ENCODE measurements around the gene TRPM4.
A peak's percentile ranks its signal among the peaks of the same experiment; 100 is the strongest.

The TRPM4 gene

DNA sequence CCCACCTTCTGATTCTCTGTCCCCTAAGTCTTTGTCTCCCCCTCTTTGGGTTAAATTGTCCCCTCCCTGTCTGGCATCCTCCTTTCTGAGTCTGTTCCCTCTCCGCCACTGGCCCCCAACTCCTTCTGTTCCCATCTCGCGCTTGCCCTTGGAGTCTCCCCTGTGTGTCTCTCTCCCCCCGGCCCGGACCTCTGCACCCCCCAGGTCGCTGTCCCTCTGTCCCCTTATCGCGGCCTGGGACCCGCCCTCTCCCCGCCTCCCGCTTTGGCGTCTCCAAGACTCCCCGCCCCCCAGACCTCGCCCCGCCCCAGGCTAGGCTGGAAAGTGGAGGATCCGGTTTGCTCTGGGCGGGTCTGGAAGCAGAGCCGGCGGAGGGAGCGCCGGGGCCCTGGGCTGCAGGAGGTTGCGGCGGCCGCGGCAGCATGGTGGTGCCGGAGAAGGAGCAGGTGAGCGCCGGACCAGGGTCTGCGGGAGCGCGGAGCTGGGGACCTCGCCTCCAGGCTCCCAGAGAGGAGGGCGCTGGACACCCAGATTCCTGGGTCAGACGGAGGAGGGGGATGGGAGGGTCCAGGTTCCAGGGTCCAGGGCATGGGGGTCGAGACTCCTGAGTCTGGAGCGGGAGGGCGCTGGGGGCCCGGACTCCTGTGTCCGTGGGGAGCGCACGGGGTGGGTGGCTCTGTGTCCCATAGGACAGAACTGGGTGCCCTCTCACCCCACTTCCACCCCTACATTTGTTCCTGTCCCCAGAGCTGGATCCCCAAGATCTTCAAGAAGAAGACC is at the start of gene TRPM4:
TRPM4 (plus strand) TSS at position 348 of the 780 bp plus-strand sequence; CDS start at position 423, 75 bp downstream.
- peak within 1 kb of the TSS; percentile 4 for H3K4me3 Mint-ChIP-seq

DNA sequence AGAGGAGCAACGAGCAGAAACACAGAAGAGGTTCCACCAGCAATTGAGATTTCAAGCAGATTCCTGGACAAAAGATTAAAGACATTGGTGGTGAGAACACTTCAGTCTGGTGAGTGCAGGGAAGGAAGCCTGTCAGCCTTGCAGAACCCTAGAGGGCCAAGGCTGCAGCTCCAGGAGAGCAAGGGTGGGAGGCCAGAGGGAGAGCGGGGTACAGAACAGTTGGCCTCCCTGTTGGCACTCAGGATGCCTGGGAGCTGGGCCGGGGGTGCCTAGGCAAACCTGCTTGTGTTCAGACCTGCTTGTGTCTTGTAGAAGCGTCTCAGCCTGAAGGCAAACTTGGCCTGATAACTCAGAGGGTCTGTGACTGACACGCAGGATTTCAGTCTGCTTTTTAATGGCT is 48.5 kb upstream of the TRPM4 start:
- Mint-ChIP-seq H3K9me3 (no peaks in the 10 kb centered on the region), H3K36me3 (ENCODE audit: low read depth) (peaks cover 36% of the 10 kb centered on the region), H3K27ac (no peak overlapping the region), H3K27me3 (no peaks in the 10 kb centered on the region), H3K4me1 (ENCODE audit: low read depth) (peaks cover 9% of the 10 kb centered on the region), H3K4me3 (no peak overlapping the region)

More for the DNA sequence above, at the start of gene TRPM4:
- Mint-ChIP-seq H3K27ac (no peak within 1 kb of the TSS), H3K36me3 (ENCODE audit: low read depth) (no peaks in the 10 kb centered on the region), H3K4me1 (ENCODE audit: low read depth) (peaks cover 5% of the 10 kb centered on the region), H3K9me3 (no peaks in the 10 kb centered on the region), H3K27me3 (peaks cover 60% of the 10 kb centered on the region)

DNA sequence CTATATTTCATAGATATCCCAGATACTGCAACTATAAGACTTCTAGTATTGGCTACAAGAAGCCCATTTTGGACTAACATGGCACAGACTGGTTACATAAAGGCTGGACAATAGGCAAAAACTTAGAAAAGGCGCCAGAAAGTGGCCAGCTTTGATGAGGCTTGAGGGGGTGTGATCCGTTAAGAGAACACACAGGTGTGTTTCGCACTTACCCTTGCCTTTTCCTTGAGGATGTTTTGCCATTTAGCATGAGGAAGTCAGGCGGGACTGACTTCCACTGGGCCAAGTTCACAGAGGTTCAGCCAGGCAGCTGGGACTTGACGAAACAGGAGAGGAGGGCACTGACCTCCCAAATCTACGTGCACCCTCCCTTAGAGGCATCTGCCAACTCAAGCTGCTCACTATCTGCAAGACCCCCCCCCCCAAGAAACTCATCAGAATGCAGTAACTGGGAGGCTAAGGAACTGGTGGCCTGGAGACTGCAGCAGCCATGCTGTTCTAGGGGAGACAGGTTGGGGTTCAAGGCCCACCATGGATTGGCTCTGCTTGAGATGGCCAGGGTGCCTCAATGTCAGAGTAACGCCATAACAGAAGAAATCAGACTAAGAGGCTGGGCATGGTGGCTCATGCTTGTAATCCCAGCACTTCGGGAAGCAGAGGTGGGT is 47.9 kb upstream of the TRPM4 start:
- Mint-ChIP-seq H3K9me3 (no peaks in the 10 kb centered on the region), H3K36me3 (ENCODE audit: low read depth) (peaks cover 34% of the 10 kb centered on the region), H3K4me1 (ENCODE audit: low read depth) (peaks cover 9% of the 10 kb centered on the region), H3K27me3 (no peaks in the 10 kb centered on the region), H3K27ac (no peak overlapping the region), H3K4me3 (no peak overlapping the region)

DNA sequence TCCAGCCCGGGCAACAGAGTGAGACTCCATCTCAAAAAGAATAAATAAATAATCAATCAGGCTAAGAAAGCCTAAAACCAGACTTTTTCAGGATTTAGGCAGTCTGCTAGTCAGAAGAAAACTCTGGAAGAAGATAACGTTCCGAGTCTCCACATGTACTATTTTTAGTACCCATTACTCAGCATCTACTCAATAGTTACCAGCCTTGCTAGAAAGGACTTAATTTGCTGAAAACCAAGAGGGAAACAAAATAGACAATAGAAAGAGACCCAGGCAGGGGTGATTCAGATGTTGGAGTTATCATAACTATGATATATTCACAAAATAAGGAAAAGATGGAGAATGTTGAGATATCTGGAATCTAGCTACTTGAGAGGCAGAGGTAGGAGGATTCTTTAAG is 47.0 kb upstream of the TRPM4 start:
- Mint-ChIP-seq H3K36me3 (ENCODE audit: low read depth) (peaks cover 28% of the 10 kb centered on the region), H3K4me1 (ENCODE audit: low read depth) (peaks cover 13% of the 10 kb centered on the region)

DNA sequence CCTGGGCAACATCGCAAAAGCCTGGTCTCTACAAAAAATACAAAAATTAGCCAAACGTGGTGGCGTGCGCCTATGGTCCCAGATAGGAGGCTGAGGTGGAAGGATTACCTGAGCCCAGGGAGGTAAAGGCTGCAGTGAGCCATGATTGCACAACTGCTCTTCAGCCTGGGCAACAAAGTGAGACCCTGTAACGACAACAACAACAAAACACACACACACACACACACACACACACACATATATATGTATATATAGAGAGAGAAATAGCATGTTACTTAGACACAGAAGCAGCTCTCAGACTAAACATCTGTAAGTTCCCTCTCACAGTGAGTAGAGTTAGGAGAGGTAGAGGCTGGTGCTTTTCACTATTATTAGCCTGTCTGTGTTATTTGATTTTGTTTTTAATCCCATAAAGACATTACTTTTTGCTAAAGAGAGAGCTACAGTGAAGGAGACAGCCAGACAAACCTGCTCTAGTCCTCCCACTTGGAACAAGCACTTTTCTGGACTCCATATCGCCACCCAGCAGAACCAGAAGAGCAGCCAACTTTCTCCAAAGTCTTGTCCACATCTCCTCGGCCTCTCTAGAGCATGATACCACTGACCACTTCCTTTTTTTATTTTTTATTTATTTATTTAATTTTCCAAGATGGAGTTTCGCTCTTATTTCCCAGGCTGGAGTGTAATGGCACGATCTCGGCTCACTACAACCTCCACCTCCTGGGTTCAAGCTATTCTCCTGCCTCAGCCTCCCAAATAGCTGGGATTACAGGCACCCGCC is 46.2 kb upstream of the TRPM4 start:
- peaks cover 13% of the 10 kb centered on the region for H3K4me1 Mint-ChIP-seq (ENCODE audit: low read depth)
- no peak overlapping the region for H3K27ac Mint-ChIP-seq
- peaks cover 24% of the 10 kb centered on the region for H3K36me3 Mint-ChIP-seq (ENCODE audit: low read depth)
- no peaks in the 10 kb centered on the region for H3K27me3 Mint-ChIP-seq
- no peak overlapping the region for H3K4me3 Mint-ChIP-seq
- H3K9me3 Mint-ChIP-seq, result no peaks in the 10 kb centered on the region

More for the DNA sequence above, 47.0 kb upstream of the TRPM4 start:
- Mint-ChIP-seq H3K9me3 (no peaks in the 10 kb centered on the region), H3K27me3 (no peaks in the 10 kb centered on the region), H3K27ac (no peak overlapping the region), H3K4me3 (no peak overlapping the region)

DNA sequence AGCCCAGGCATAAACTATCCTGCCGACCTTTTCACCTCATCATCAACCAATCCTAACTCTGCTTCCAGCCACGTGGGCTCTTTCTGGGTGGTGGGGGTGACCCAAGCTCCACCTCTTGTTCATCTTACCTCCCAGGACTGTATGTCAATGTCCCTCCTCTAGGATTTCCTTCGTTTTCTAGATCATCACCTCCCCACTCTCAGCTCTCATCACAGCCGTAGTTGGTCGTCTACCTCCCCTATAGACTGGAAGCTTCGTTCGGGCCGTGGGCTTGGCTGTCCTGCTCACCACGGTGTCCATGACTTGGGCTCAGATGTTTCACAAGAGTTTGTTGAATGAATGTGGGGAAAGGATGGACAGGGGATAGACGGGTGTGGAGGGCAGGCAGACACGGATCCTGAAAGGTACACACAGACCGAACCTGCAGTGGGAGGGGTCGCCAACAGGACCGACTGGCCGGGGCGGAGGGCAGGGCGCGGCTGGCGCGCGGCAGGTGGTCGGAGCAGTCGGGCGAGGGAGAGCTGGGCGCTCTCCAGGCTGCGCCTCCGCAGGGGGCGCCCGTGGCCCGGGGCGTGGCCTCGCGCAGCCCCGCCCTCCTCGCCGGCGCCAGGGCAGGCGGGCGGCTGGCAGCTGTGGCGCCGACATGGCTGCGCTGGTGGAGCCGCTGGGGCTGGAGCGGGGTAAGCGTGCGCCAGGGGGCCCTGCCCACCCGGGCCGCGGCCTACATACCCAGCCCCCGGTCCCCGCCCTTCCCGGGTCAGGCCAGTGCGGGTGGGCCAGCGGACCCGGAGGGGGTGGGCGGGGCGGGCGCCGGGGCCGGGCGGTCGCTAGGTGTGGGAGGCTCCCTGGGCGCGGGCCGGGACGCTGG is 43.6 kb upstream of the TRPM4 start, which contains the start of gene LIN7B:
LIN7B (plus strand) TSS at position 609 of the 868 bp plus-strand sequence; CDS start at position 644, 35 bp downstream.
- Mint-ChIP-seq H3K36me3 (ENCODE audit: low read depth) (peaks cover 6% of the 10 kb centered on the region), H3K4me1 (ENCODE audit: low read depth) (peaks cover 29% of the 10 kb centered on the region), H3K27me3 (no peaks in the 10 kb centered on the region), H3K9me3 (no peaks in the 10 kb centered on the region), H3K4me3 (peak within 1 kb of the TSS; percentile 80), H3K27ac (no peak within 1 kb of the TSS)

DNA sequence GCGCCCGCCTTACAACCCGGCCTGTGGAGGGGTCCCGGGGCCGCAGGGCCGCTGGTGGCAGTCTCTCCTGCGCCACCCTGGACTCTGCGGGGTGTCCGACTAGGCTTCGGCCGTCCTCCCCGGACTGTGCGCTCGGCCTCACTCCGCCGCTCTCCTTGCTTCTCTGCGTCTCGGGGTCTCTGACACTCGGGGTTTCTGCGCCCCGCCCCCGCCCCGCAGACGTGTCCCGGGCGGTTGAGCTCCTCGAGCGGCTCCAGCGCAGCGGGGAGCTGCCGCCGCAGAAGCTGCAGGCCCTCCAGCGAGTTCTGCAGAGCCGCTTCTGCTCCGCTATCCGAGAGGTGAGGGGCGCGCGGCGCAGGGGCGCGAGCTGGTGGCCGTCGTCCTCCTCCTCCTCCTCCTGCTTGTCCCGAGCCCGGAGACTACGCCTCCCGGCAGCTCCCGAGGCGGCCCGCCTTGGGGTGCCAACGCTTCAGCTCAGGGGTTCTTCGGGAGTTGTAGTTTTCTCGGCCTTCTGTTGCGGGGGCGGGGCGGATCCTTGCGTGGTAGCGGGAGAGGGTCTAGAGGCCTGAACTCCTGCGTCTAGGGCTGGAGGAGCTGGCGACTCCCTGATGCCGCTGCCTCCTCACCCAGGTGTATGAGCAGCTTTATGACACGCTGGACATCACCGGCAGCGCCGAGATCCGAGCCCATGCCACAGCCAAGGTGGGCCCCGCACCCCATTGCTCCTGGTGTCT is 42.8 kb upstream of the TRPM4 start:
- no peak overlapping the region for H3K27ac Mint-ChIP-seq
- no peaks in the 10 kb centered on the region for H3K36me3 Mint-ChIP-seq (ENCODE audit: low read depth)
- H3K27me3 Mint-ChIP-seq, result no peaks in the 10 kb centered on the region
- H3K9me3 Mint-ChIP-seq, result no peaks in the 10 kb centered on the region
- H3K4me3 Mint-ChIP-seq, result peak overlapping the region; percentile 80
- peaks cover 29% of the 10 kb centered on the region for H3K4me1 Mint-ChIP-seq (ENCODE audit: low read depth)

DNA sequence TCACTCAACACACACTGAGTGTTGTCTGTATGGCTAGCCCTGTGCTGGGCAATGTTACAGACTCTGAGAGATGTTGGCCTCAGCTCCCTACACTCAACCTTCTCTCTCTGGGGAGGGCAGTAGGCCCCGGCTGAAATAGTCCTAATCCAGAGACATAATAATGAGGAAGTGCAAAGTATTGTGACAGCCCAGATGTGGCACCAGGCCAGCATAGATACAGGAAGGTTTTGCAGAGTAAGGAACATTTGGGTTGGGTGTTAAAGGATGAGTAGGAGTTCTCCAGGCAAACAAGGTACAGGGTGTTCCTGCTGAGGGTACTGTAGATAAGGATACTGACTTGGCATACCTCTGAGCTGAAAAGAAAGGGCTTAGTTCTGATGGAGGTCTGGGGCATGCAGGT is 41.0 kb upstream of the TRPM4 start:
- Mint-ChIP-seq H3K27me3 (peaks cover 9% of the 10 kb centered on the region), H3K4me3 (no peak overlapping the region), H3K36me3 (ENCODE audit: low read depth) (no peaks in the 10 kb centered on the region), H3K27ac (no peak overlapping the region), H3K9me3 (no peaks in the 10 kb centered on the region), H3K4me1 (ENCODE audit: low read depth) (peaks cover 37% of the 10 kb centered on the region)

DNA sequence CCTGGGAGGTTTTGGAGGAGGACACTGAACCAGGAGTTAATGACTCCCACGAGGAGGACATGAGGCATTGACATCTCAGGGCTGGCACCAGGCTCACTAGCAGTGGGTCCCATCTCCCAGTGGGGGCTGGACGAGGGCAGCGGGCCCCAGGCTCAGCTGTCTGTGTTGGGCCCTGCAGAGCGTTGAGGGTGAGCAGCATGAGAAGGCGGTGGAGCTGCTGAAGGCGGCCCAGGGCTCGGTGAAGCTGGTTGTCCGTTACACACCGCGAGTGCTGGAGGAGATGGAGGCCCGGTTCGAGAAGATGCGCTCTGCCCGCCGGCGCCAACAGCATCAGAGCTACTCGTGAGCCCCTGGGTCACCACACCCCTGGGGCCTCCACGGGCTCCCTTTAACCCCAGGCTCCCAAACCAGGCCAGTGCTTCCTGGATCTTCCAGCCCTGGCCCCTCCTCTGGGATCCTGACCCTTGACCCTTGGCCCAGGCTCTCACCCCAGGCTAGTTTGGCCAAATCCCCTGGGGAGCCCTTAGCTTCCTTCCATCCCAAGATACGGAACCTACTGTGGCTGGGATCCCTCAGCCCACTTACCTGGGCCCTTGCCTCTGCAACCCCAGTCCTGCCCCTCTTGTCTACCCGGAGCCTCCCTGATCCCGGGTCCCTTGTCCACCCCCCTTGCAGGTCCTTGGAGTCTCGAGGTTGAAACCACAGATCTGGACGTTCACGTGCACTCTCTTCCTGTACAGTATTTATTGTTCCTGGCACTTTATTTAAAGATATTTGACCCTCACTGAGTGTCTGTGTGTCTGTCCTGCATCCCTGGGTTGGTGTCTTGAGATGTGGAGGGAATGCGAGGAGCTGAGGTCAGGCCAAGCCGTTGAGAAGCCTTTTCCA is 39.7 kb upstream of the TRPM4 start:
- Mint-ChIP-seq H3K36me3 (ENCODE audit: low read depth) (no peaks in the 10 kb centered on the region), H3K27ac (peak overlapping the region; percentile 85), H3K4me1 (ENCODE audit: low read depth) (peaks cover 37% of the 10 kb centered on the region), H3K4me3 (peak overlapping the region; percentile 87), H3K9me3 (no peaks in the 10 kb centered on the region), H3K27me3 (peaks cover 9% of the 10 kb centered on the region)

DNA sequence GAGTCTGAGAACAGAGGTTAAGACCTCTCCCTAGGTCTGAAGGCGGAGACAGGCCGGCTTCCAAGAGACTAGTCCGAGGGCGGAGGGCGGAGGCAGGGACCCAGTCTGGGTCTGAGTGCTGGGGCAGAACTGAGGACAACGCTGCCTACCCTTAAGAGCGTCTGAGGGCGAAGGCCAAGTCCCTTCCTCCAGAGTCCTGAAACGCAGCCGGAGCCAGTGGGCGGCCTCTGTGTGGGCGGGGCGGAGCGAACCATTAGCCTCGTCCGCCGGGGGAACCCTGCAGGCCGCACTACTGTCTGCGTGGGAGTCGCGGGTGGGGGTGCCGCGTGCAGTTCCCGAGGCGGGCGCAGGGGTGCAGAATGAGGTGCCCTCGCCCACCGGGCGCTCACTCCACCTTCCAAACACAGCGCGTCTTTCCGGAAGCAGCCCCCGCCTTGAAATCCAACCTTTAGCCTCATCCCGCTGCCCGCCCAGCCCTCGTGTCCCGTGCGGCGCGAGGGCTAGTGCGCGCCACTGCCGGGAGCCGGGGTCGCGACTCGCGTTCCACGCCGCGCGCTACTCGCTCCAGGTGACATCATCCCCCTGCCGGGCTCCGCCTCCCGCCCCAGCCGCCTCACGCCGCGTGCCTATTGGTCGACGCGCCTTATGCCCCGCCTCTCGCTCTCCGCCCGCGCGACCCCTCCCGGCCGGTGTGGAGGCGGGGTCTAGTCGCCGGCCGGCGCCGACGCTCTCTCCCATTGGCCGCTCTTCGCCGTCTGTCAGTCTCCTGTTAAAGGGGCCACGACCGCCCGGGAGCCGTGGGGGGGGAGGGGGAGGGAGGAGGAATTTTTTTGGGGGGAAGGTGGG is 38.8 kb upstream of the TRPM4 start, which contains the start of gene C19orf73:
C19orf73 (minus strand) TSS at position 579 of the 846 bp plus-strand sequence; CDS start at position 458, 121 bp downstream.
- Mint-ChIP-seq H3K4me1 (ENCODE audit: low read depth) (peaks cover 31% of the 10 kb centered on the region), H3K4me3 (peak within 1 kb of the TSS; percentile 87), H3K27me3 (peaks cover 9% of the 10 kb centered on the region), H3K9me3 (no peaks in the 10 kb centered on the region), H3K36me3 (ENCODE audit: low read depth) (no peaks in the 10 kb centered on the region), H3K27ac (peak within 1 kb of the TSS; percentile 85)

DNA sequence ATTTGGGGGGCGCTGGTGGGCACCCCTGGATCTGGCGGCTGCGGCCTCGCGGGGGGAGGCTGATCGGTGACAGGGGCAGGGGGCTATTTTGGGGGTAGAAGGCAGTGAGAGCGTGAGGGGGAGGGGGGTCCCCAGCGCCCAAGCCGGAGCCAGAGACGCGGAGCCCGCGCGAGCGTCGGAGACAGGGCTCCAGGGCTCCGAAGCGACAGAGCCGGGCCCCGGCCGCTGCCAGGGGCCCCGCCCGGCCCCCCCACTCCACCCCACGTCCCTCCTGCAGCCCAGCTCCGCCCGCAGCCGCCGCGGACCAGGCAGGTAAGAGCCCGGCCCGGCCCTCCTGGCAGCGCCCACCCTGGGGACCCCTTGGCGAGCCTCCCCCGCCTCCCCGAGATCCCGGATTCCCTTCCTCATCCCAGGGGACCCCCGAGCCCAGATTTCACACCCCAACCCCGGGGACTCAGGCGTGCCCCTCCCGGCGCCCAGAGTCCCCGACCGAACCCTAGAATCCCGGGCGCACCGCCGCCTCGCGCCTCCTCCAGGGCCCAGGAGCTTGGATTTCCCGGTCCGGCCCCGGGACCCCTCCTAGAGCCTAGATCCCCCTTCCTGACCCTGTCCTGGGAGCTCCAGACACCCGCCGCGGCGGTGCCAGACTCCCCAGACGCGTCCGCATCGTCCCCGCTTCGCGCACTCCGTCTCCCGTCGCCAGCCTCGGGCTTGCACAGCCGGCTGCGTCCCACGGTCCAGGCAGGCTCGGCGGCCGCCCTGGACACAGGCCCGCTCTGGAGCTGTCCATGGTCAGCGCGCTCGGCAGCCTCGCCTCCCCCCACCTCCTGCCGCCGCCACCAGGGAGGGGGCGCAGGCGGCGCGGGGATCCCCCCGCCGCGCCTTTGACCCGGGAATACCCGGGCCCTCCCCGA is 37.9 kb upstream of the TRPM4 start, which contains the start of gene PPFIA3:
PPFIA3 (plus strand) TSS at position 134 of the 914 bp plus-strand sequence. CDS start 8,330 bp downstream, outside the sequence.
- peaks cover 9% of the 10 kb centered on the region for H3K27me3 Mint-ChIP-seq
- H3K4me3 Mint-ChIP-seq, result peak within 1 kb of the TSS; percentile 87
- peaks cover 27% of the 10 kb centered on the region for H3K4me1 Mint-ChIP-seq (ENCODE audit: low read depth)
- peak within 1 kb of the TSS; percentile 85 for H3K27ac Mint-ChIP-seq
- H3K36me3 Mint-ChIP-seq (ENCODE audit: low read depth), result no peaks in the 10 kb centered on the region
- no peaks in the 10 kb centered on the region for H3K9me3 Mint-ChIP-seq

All from stimulated activated naive CD8-positive, alpha-beta T cell treated with anti-CD3 and anti-CD28 coated beads, Interleukin-15, Interleukin-2, amounts not matched to agents 100 ng/mL and 50 ng/mL, for 24 hours (primary cell).